Mammary epithelial cell (primary cell): Measurements from ENCODE around the gene STIM1.

Source experiments
- EZH2 ChIP-seq: IDR thresholded peaks from 2 replicates; pipeline ENCODE4 v1.6.1; 2012; ENCODE audit warnings: low read length, inconsistent platforms, borderline replicate concordance
- TF ChIP-seq, protein P1 (sequence below), 2 donors: IDR thresholded peaks in 1 of 2; conservative IDR thresholded peaks in 1 of 2; 2 replicates each; pipeline ENCODE4 v1.5.1; 2011 to 2012; ENCODE audit warnings: inconsistent platforms in 2 of 2, low read length in 2 of 2, mild to moderate bottlenecking in 2 of 2, control low read depth in 1 of 2, low read depth in 1 of 2; ENCODE audit not compliant: insufficient read depth in 1 of 2; ENCODE audit errors: extremely low read depth in 1 of 2

- TF ChIP-seq, protein P1, sequence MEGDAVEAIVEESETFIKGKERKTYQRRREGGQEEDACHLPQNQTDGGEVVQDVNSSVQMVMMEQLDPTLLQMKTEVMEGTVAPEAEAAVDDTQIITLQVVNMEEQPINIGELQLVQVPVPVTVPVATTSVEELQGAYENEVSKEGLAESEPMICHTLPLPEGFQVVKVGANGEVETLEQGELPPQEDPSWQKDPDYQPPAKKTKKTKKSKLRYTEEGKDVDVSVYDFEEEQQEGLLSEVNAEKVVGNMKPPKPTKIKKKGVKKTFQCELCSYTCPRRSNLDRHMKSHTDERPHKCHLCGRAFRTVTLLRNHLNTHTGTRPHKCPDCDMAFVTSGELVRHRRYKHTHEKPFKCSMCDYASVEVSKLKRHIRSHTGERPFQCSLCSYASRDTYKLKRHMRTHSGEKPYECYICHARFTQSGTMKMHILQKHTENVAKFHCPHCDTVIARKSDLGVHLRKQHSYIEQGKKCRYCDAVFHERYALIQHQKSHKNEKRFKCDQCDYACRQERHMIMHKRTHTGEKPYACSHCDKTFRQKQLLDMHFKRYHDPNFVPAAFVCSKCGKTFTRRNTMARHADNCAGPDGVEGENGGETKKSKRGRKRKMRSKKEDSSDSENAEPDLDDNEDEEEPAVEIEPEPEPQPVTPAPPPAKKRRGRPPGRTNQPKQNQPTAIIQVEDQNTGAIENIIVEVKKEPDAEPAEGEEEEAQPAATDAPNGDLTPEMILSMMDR (conservative IDR thresholded peaks at IDR 0.05 in 1 of 2, IDR thresholded peaks at IDR 0.05 in 1 of 2; ENCODE audit: extremely low read depth in 1 of 2, insufficient read depth in 1 of 2, low read depth in 1 of 2, low read length in 2 of 2), result no peak
- TF ChIP-seq EZH2, result no peak
These were observed 172.3 kb downstream of the STIM1 start for GRCh38 chr11:4027746-4028145.
